Measurements from ENCODE around the gene CYP11A1. TPM values are rescaled to one million over a fixed set of nuclear protein-coding genes. Genes with fewer than 3 reads are reported as not detected.

CYP11A1 gene
- total RNA-seq, 1 donor from 2014 or later: 0.32 TPM

DNA sequence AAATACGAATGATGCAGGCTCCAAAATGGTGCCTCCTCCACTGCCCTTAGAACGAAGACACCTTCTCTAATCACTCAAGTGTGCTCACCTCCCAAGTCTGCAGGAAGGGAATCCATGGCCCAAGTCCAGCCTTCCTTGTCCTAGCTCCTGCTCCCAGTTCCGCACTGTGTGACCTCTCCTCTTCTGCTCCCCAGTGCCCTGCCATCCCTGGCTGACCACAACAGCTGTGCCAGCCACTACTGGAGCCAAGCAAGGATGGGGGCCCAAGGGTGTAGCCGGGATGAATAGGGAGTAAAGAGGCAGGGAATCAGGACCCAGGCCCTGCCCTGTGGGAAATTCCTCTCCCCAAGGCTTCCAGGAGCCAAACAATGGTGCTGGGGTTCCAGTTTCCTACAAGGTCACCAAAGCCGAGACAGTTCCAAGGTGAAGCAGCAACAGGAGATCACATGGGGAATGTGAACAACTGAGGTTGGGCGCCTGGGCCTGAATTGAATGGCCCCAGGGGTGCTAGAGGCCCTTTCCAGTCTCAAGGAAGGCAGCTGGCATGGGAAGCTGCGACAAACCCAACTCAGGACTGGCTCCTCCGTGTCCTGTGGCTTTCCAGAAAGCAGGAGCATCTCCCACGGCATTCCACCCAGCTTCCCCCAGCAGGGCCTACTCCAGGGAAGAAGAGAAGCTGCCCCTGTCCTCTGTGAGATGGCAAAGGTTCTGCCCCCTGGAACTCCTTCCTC, 46.1 kb upstream of the CYP11A1 start:
- no peak for DNase-seq (ENCODE audit: low spot score)
- no peaks in the 10 kb centered on the region for H3K9me3 Mint-ChIP-seq (ENCODE audit: low read depth)
- H3K27me3 Mint-ChIP-seq (ENCODE audit: low read depth): no peaks in the 10 kb centered on the region
- peaks cover 1% of the 10 kb centered on the region for H3K4me1 Mint-ChIP-seq (ENCODE audit: low read depth)
- no peak for TF ChIP-seq CTCF (IDR thresholded peaks at IDR 0.05)
- H3K27ac Mint-ChIP-seq (ENCODE audit: unreplicated experiment): no peak overlapping the region
- H3K36me3 Mint-ChIP-seq (ENCODE audit: low read depth): peaks cover 3% of the 10 kb centered on the region
- no peak overlapping the region for H3K4me3 Mint-ChIP-seq (ENCODE audit: unreplicated experiment)

GRCh38 chr15:74412159-74412558, 44.7 kb upstream of the CYP11A1 start:
- H3K9me3 Mint-ChIP-seq (ENCODE audit: low read depth): no peaks in the 10 kb centered on the region
- no peak for TF ChIP-seq CTCF (IDR thresholded peaks at IDR 0.05)
- H3K36me3 Mint-ChIP-seq (ENCODE audit: low read depth): peaks cover 3% of the 10 kb centered on the region
- no peak for DNase-seq (ENCODE audit: low spot score)
- no peak overlapping the region for H3K4me3 Mint-ChIP-seq (ENCODE audit: unreplicated experiment)
- peaks cover 10% of the 10 kb centered on the region for H3K4me1 Mint-ChIP-seq (ENCODE audit: low read depth)
- H3K27ac Mint-ChIP-seq (ENCODE audit: unreplicated experiment): no peak overlapping the region
- no peaks in the 10 kb centered on the region for H3K27me3 Mint-ChIP-seq (ENCODE audit: low read depth)

DNA sequence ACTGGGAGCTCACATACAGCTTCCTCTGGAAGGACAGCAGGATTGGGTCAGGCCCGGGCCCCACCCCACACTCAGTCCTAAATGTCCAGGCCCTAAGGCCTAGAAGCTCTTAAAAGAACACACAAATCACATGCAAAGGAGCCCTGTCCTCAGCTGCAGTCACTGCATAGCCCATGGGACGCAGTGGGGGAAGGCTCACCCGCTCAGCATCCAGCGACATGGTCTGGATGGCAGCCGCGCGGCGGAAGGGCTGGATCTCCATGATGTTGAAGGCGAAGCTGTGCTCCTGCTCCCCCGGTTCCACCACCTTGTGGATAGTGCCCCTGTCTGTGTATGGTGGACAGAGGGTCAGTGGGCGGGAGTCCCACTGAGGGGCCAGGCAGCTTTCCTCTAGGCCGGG, 44.2 kb upstream of the CYP11A1 start:
- TF ChIP-seq CTCF (IDR thresholded peaks at IDR 0.05): no peak
- Mint-ChIP-seq H3K27me3 (ENCODE audit: low read depth) (no peaks in the 10 kb centered on the region), H3K4me1 (ENCODE audit: low read depth) (peaks cover 15% of the 10 kb centered on the region), H3K27ac (ENCODE audit: unreplicated experiment) (no peak overlapping the region), H3K36me3 (ENCODE audit: low read depth) (peaks cover 3% of the 10 kb centered on the region), H3K9me3 (ENCODE audit: low read depth) (no peaks in the 10 kb centered on the region), H3K4me3 (ENCODE audit: unreplicated experiment) (no peak overlapping the region)
- DNase-seq (ENCODE audit: low spot score): no peak

- no peaks in the 10 kb centered on the region for H3K36me3 Mint-ChIP-seq (ENCODE audit: low read depth)
- H3K27me3 Mint-ChIP-seq (ENCODE audit: low read depth): no peaks in the 10 kb centered on the region
- peaks cover 16% of the 10 kb centered on the region for H3K4me1 Mint-ChIP-seq (ENCODE audit: low read depth)
- no peak overlapping the region for H3K4me3 Mint-ChIP-seq (ENCODE audit: unreplicated experiment)
- H3K27ac Mint-ChIP-seq (ENCODE audit: unreplicated experiment): no peak overlapping the region
- TF ChIP-seq CTCF (IDR thresholded peaks at IDR 0.05): no peak
- DNase-seq (ENCODE audit: low spot score): no peak
- H3K9me3 Mint-ChIP-seq (ENCODE audit: low read depth): no peaks in the 10 kb centered on the region
Observed at GRCh38 chr15:74410502-74410901, 43.1 kb upstream of the CYP11A1 start.

DNA sequence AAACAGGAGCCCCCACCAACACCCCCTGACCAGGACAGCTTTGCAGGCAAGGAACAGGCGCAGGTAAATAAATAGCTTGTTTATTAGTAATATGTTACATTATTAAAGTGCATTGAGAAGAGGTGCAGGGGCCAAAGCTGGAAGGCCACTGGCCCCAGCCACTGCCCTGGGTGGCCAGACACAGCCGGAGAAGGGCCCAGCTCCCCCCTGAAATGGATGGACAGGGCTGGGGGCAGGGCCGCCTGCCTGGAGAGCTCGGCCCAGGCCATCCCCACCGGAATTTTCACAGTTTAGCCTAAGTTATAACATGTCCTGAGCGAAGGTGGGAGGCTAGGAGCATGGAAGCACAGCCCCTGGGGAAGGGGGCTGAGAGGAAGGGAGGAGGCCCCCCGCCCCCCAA, 41.8 kb upstream of the CYP11A1 start:
- Mint-ChIP-seq H3K27ac (ENCODE audit: unreplicated experiment) (no peak overlapping the region), H3K4me1 (ENCODE audit: low read depth) (peaks cover 16% of the 10 kb centered on the region), H3K36me3 (ENCODE audit: low read depth) (no peaks in the 10 kb centered on the region), H3K4me3 (ENCODE audit: unreplicated experiment) (no peak overlapping the region), H3K9me3 (ENCODE audit: low read depth) (no peaks in the 10 kb centered on the region), H3K27me3 (ENCODE audit: low read depth) (no peaks in the 10 kb centered on the region)
- TF ChIP-seq CTCF (IDR thresholded peaks at IDR 0.05): no peak
- DNase-seq (ENCODE audit: low spot score): no peak
